Stimulated activated CD4-positive, alpha-beta T cell treated with anti-CD3 and anti-CD28 coated beads, Interleukin-1b, Interleukin-23, amount 100 ng/mL, for 48 hours (primary cell): ENCODE data around the gene EEF2K.
"Not testable (repeated sequence)": the region's sequence is repeated elsewhere in the genome, so short reads cannot be mapped to it uniquely, and the experiment has no call there.

Source experiments
- DNase-seq: peaks from one replicate; pipeline ENCODE4 v3.0.0-alpha.2; 2020

Gene EEF2K

GRCh38 chr16:22297871-22298733, 92.0 kb downstream of the EEF2K start:
- DNase-seq, result peak; percentile 84

- no peak for DNase-seq
Observed at GRCh38 chr16:22299036-22299435, 93.0 kb downstream of the EEF2K start.

- peak; percentile 35 for DNase-seq
Observed at GRCh38 chr16:22300427-22301071, 94.5 kb downstream of the EEF2K start.

DNA sequence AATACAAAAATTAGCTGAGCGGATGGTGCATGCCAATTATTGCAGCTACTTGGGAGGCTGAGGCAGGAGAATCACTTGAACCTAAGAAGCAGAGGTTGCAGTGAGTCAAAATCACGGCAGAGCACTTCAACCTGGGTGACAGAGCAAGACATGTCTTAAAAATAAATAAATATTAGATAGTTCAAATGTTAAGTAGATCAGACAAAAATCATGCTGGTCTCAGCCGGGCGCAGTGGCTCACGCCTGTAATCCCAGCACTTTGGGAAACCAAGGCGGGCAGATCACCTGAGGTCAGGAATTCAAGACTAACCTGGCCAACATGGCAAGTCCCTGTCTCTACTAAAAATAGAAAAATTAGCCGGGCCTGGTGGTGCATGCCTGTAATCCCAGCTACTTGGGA, 95.3 kb downstream of the EEF2K start:
- not testable (repeated sequence) for DNase-seq

DNA sequence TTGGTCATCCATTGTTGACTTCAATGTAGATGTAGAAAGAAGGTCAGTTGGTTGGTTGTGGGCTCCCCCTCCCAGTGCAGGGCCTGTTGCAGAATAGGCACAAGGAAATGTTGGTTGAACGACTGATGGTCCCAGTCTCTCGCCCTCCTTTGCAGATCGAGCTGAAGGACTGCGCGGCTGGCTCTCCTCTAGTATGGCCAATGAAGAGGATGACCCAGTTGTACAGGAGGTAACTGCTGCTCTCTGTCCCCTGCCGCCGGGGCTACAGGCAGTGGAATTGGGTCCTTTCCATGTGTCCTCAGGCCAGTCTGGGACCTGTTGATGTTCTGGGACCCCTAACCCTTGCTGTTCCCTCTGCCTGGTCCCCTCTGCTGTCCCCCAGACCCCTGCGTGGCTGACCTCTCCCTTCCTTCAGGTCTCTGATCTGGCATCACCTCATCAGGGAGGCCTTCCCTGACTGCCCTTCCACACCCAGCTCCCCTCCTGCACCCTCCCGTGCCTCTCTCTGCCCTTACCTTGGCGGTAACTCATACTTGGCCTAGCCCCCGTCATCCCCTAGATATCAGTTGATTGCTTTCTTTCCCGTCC, 96.8 kb downstream of the EEF2K start:
- DNase-seq, result no peak

DNA sequence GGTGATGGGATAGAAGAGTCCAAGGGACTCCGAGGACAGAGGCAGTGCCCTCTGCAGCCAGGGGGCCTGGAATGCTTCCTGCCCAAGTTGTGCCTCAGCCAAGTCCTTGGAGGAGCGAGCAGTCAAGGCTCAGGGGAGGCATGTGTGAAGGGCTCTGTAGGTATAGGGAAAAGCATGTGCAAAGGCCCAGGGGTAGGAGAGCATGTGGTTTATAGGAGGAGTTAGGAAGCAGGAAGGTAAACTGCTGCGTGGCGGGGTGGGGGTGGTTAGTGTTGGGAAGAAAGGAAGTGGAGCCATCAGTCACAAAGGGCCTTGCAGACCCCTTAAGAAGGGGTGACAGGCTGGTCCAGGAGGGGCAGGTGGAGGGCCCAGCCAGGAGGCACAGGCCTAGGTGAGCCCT, 98.3 kb downstream of the EEF2K start:
- no peak for DNase-seq

GRCh38 chr16:22306788-22307187, 100.7 kb downstream of the EEF2K start:
- DNase-seq, result no peak

- DNase-seq, result no peak
Observed at GRCh38 chr16:22307838-22308237, 101.8 kb downstream of the EEF2K start.

- DNase-seq, result no peak
Observed at GRCh38 chr16:22308824-22309520, 102.9 kb downstream of the EEF2K start.

- no peak for DNase-seq
Observed at GRCh38 chr16:22311520-22311919, 105.4 kb downstream of the EEF2K start.

- no peak for DNase-seq
Observed at GRCh38 chr16:22312897-22313781, 107.1 kb downstream of the EEF2K start.

- DNase-seq, result no peak
Observed at GRCh38 chr16:22313876-22314470, 107.9 kb downstream of the EEF2K start.

GRCh38 chr16:22314661-22315626, 108.9 kb downstream of the EEF2K start:
- no peak for DNase-seq

GRCh38 chr16:22315979-22316378, 109.9 kb downstream of the EEF2K start:
- no peak for DNase-seq

DNA sequence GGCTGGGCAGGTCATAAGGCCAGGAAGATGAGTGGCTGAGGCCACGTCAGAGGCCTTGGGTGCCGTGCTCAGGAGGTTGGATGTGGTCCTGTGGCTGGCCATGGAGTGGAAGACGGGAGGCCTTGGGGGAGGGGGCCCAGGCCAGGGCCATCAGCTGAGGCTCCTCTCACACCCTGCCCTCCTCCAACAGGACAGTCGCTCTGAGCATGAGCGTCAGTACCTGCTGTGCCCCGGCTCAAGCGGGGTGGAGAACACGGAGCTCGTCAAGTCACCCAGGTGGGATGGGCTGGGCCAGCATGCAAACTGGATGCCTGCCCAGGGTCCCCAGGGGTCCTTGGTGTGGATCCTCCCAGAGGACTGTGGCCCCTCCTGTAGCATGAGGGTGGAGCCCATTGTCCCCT, 110.3 kb downstream of the EEF2K start:
- DNase-seq, result no peak

DNA sequence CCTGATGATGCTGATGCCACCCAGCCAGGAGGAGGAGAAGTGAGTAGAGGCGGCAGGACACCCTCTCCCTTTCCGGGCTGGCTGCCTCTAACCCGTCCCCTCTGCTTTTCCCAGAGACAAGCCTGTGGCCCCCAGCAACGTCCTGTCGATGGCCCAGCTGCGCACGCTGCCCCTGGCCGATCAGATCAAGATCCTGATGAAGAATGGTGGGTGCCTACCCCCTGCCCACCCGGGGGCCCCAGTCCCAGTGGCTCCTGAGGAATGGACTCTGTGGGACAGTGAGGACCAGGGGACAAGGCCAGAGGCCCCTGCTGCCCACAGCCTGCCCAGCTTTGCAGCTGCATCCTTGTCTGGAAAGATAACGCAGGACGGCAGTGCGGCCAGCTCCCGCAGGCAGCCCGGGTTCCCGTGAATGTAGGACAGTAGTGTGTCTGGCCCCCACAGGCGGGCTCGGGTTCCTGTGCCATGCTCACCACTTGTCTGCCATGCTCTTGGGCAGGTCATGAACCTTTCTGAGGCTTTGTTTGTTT, 111.0 kb downstream of the EEF2K start:
- DNase-seq, result no peak

GRCh38 chr16:22317625-22318024, 111.5 kb downstream of the EEF2K start:
- DNase-seq, result no peak

- peak; percentile 51 for DNase-seq
Observed at GRCh38 chr16:22318690-22319358, 112.7 kb downstream of the EEF2K start.

- DNase-seq, result no peak
Observed at GRCh38 chr16:22320572-22321339, 114.7 kb downstream of the EEF2K start.
